ENCODE data around the gene HSPB7. TPM values are rescaled to one million over a fixed set of nuclear protein-coding genes. Genes with fewer than 3 reads are reported as not detected.

Gene HSPB7
- total RNA-seq, 1 experiment from 2014 or later, result not detected

- no peak overlapping the region for H3K27ac Mint-ChIP-seq (ENCODE audit: low read depth, unreplicated experiment)
- intact Hi-C loops (cut with micrococcal nuclease), result no loop called here
- CTCF ChIA-PET, result no interaction called here
Observed at GRCh38 chr1:16050328-16050727, 32.5 kb upstream of the HSPB7 start.

GRCh38 chr1:16048573-16049189 is 30.8 kb upstream of the HSPB7 start:
- CTCF ChIA-PET, result no interaction called here
- POLR2A ChIA-PET, result no interaction called here
- no peak for TF ChIP-seq CTCF (IDR thresholded peaks at IDR 0.05; ENCODE audit: unreplicated experiment)
- Mint-ChIP-seq H3K4me1 (ENCODE audit: insufficient read depth, unreplicated experiment) (no peaks in the 10 kb centered on the region), H3K4me3 (ENCODE audit: unreplicated experiment) (no peak overlapping the region), H3K27me3 (ENCODE audit: insufficient read depth, unreplicated experiment) (no peaks in the 10 kb centered on the region), H3K36me3 (ENCODE audit: insufficient read depth, unreplicated experiment) (no peaks in the 10 kb centered on the region), H3K9me3 (ENCODE audit: unreplicated experiment) (no peaks in the 10 kb centered on the region), H3K27ac (ENCODE audit: low read depth, unreplicated experiment) (no peak overlapping the region)
- intact Hi-C loops (cut with micrococcal nuclease), result no loop called here
- BruUV-seq (replicated peaks), result no TSS peak
- DNase-seq (ENCODE audit: unreplicated experiment), result no peak

More at GRCh38 chr1:16050328-16050727, 32.5 kb upstream of the HSPB7 start:
- DNase-seq (ENCODE audit: unreplicated experiment), result no peak
- no peak for TF ChIP-seq CTCF (IDR thresholded peaks at IDR 0.05; ENCODE audit: unreplicated experiment)
- Mint-ChIP-seq H3K9me3 (ENCODE audit: unreplicated experiment) (no peaks in the 10 kb centered on the region), H3K4me3 (ENCODE audit: unreplicated experiment) (no peak overlapping the region), H3K36me3 (ENCODE audit: insufficient read depth, unreplicated experiment) (no peaks in the 10 kb centered on the region), H3K27me3 (ENCODE audit: insufficient read depth, unreplicated experiment) (no peaks in the 10 kb centered on the region), H3K4me1 (ENCODE audit: insufficient read depth, unreplicated experiment) (no peaks in the 10 kb centered on the region)
- no TSS peak for BruUV-seq (replicated peaks)
- POLR2A ChIA-PET, result interaction anchor here (0.5 kb wide), 1 partner anchor 171 kb away, joined by 3 read pairs; no protein-coding TSS in a partner anchor

- DNase-seq (ENCODE audit: unreplicated experiment), result no peak
- Mint-ChIP-seq H3K4me1 (ENCODE audit: insufficient read depth, unreplicated experiment) (no peaks in the 10 kb centered on the region), H3K27ac (ENCODE audit: low read depth, unreplicated experiment) (no peak overlapping the region), H3K4me3 (ENCODE audit: unreplicated experiment) (no peak overlapping the region), H3K27me3 (ENCODE audit: insufficient read depth, unreplicated experiment) (no peaks in the 10 kb centered on the region), H3K36me3 (ENCODE audit: insufficient read depth, unreplicated experiment) (no peaks in the 10 kb centered on the region), H3K9me3 (ENCODE audit: unreplicated experiment) (no peaks in the 10 kb centered on the region)
- no TSS peak for BruUV-seq (replicated peaks)
- no peak for TF ChIP-seq CTCF (IDR thresholded peaks at IDR 0.05; ENCODE audit: unreplicated experiment)
- intact Hi-C loops (cut with micrococcal nuclease), result no loop called here
- ChIA-PET CTCF (interaction anchor here (0.6 to 1.7 kb wide), 2 partner anchors 7 to 437 kb away, joined by 3 to 9 read pairs; no protein-coding TSS in a partner anchor), POLR2A (no interaction called here)
Observed at GRCh38 chr1:16047791-16048475, 30.1 kb upstream of the HSPB7 start.

- no TSS peak for BruUV-seq (replicated peaks)
- H3K4me1 Mint-ChIP-seq (ENCODE audit: insufficient read depth, unreplicated experiment), result no peaks in the 10 kb centered on the region
- intact Hi-C loops (cut with micrococcal nuclease), result no loop called here
- no peak overlapping the region for H3K4me3 Mint-ChIP-seq (ENCODE audit: unreplicated experiment)
- no peaks in the 10 kb centered on the region for H3K9me3 Mint-ChIP-seq (ENCODE audit: unreplicated experiment)
- TF ChIP-seq CTCF (IDR thresholded peaks at IDR 0.05; ENCODE audit: unreplicated experiment), result no peak
- no peak for DNase-seq (ENCODE audit: unreplicated experiment)
- POLR2A ChIA-PET, result no interaction called here
- CTCF ChIA-PET, result interaction anchor here (0.6 to 1.7 kb wide), 2 partner anchors 9 to 436 kb away, joined by 3 to 9 read pairs; no protein-coding TSS in a partner anchor
- H3K36me3 Mint-ChIP-seq (ENCODE audit: insufficient read depth, unreplicated experiment), result no peaks in the 10 kb centered on the region
- H3K27ac Mint-ChIP-seq (ENCODE audit: low read depth, unreplicated experiment), result no peak overlapping the region
- peaks cover 6% of the 10 kb centered on the region for H3K27me3 Mint-ChIP-seq (ENCODE audit: insufficient read depth, unreplicated experiment)
Observed at GRCh38 chr1:16046842-16047241, 29.0 kb upstream of the HSPB7 start.

All from MCF 10A (cell line).